Fibroblast of the conjunctiva (primary cell): ENCODE measurements around the gene STK10.

ENCODE experiments used
- DNase-seq: peaks from one replicate; pipeline ENCODE4 v3.0.0-alpha.2; 2010; ENCODE audit warnings: low read depth

Gene STK10

DNA sequence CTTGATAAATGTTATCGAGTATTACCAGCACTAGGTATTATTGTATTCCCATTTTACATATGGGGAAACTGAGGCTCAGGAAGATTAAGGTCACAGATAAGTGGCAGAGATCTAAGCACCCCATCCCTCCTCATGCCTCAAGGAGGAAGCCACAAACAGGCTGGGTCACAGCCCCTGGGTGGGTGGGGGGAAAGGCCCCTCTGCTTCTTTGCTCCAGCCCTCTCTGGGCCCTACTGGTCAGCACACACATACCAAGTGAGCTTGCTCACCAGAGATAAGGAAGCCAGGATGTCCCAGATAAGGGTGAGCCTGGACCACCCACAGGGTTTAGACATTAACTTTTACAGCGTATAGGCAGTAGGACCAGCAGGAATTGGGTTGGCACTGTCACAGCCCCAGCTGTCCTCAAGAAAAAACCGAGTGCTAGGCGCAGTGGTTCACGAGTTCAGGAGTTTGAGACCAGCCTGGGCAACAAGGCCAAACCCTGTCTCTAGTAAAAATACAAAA is 45.3 kb downstream of the STK10 start:
- DNase-seq: no peak

DNA sequence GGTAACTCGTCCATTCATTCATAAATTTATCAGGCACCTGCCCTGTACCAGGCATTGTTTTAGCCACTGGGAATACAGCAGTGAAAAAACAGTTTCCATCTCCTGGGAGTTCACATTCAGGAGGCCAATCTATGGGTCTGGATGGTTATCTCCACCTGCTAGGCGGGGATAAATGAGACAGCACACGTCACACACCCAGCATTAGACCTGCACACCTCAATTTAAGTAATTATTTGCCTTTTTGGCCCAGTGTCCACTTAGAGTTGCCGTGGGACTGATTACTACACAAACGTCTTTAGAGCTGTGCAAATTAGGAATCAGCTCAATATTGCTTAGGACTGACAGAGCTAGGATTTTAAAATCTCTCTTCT is 46.1 kb downstream of the STK10 start:
- DNase-seq: no peak

GRCh38 chr5:172140866-172141265 is 47.2 kb downstream of the STK10 start:
- DNase-seq: no peak

DNA sequence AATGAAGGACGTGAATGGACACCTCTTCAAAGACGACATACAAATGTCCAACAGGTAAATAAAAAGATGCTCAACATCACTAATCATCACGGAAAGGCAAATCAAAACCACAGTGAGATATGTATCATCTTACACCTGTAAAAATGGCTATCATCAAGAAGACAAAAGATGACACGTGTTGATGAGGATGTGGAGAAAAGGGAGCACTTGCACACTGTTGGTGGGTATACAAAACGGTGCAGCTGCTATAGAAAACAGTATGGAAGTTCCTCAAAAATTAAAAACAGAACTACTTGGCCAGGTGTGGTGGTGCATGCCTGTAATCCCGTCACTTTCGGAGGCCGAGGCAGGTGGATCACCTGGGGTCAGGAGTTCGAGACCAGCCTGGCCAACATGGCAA is 47.9 kb downstream of the STK10 start:
- DNase-seq: no peak

GRCh38 chr5:172137046-172137445 is 51.0 kb downstream of the STK10 start:
- no peak for DNase-seq

- peak; percentile 65 for DNase-seq
These were observed 54.5 kb downstream of the STK10 start for GRCh38 chr5:172133359-172134029.

DNA sequence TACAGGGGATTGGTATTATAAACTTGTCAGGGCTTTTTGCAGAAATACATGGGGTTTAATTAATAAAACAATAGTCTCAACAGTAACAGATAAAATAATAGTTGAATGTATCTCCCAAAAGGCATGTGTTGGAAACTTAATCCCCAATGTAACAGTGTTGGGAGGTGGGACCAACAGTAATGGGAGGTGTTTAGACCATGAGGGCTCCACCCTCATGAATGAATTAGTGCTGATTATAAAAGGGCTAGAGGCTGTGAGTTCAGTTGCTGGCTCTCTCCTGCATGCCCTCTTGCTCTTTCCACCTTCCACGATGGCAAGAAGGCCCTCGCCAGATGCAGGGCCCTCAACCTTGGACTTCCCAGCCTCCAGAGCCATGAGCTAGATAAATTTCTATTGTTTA is 56.3 kb downstream of the STK10 start:
- no peak for DNase-seq

DNA sequence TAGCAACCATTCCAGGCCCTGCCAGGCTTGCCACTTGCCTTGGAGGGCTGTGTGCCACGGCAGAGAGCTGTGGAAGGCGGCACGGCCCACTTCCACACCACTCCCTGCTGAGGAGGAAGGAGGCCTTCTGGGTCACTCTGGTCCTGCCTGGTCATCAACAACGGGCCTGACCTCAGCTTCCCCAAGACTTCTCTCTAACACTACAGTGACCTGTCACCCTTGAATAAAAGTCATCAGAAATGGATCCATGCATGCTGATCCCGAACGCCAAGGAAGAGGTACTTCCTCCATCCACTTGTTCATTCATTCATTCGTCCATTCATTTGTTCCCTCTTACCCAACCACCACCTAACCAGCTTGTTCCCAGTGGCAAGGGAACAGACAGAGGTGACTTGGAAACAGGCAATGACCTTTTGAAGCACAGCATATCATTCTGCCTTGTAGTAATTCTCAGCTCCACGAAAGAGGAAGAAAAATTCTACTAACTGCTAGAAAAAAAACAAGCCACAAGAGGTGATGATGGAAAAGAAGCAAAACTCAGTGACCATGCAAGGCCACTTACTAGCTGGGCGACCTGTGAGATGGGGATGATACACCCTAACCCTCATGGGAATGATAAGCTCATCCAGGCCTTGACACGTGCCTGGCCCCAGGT is 58.6 kb downstream of the STK10 start:
- DNase-seq: no peak

DNA sequence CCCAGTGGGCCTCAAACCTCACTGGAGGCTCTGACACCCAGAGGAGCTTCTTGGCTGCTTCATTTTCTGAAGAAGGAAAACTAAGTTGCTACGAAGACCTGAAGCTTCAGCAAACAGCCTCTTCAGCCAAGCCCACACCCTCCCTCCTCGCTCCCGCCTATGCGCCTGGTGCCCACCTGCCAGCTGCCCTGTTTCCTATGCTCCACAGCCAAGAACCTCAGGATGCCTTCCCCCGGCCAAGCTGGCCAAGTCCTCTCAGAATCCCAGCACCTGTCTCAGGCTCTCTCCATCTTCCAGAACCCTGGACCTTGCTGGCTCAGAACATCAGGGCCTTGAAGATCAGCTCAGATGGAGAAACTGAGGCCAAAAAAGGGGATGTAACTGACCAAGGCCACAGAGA is 60.4 kb downstream of the STK10 start:
- no peak for DNase-seq

DNA sequence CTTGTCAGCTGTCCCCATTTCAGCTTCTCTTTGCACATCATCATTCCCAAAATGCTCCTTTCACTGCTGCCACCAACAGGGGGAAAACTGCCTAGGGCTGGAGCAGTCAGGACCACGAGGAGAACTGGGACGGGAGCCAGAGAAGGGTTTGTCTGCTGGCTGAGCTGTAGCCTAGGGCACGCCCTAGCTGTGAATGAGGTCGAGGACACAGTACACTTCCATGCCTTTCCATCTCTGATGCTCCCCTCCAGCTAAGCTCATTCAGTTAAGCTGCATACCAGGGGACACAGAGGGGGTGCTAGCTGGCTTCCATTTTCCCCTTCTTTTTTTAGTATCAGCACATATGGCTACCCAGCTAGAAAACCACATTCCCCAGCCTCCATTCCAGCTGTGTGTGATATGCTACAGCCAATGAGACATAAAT is 64.7 kb downstream of the STK10 start:
- peak; percentile 77 for DNase-seq

GRCh38 chr5:172119921-172120688 is 67.9 kb downstream of the STK10 start:
- DNase-seq: no peak

DNA sequence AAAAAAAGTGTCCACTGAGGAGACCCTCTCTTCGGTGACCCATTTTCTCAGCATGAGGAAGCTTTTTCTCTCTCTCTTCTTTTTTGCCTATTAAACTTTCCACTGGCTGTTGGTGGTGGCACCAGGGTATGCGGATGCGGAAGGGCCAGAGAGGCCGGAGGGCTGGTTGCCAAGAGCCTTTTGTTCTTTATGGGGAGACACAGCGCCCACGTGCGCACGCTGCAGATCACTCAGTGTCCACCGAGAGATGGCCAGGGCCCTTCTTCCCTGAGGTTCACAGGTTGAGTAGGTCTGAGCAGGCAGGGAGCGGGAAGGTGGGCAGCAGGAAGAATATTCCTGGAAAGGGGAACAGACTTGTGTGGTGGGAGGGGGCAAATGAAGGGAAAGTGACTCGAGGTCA is 69.1 kb downstream of the STK10 start:
- no peak for DNase-seq

DNA sequence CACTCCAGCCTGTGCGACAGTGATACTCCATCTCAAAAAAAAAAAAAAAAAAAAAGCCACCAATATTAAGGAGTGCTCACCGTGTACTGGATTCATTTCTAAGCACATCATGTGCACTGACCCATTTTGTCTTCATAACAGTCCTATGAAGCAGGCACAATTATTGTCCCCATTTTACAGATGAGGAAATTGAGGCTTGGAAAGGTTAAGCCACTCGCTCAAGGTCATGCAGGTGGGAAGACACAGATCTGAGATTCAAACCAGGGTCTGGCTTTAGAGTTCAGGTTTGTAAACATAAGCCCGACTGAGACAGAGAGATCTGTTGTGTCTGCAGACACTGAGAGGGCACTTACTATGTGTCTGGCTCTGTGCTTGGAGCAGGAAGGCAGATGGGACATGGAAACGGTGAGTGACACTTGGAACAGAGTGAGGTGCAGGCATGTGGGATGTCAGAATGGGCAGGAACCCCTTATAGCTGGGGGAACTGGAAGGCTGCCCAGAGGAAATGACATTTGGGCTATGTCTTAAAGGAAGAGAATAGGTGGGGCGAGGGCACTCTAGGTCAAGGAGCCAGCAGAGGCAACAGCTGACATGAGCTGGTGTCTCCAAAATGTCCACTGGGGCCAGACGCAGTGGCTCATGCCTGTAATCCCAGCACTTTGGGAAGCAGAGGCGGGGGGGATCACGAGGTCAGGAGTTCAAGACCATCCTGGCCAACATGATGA is 69.9 kb downstream of the STK10 start:
- no peak for DNase-seq

DNA sequence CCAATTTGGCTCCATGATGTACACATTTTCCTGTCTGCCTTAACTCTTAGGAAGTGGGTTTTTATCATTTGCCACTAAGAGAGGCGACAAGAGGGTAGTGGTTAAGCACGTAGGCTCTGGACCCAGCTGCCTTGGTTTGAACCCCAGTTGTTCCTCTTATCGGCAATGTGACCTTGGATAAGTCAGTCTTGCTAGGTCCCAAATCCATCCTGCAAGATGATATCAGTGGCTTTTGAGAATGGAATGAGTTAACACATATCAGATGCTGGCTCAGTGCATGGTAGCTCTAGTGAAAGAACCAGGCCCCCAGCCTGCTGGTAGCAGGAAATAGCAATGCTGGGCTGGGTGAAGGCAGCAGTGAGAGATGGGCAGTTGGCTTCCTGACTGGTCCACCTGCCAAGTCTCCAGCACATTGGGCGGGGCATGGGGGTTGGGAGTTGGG is 72.5 kb downstream of the STK10 start:
- DNase-seq: no peak

- no peak for DNase-seq
These were observed 73.1 kb downstream of the STK10 start for GRCh38 chr5:172114875-172115422.

DNA sequence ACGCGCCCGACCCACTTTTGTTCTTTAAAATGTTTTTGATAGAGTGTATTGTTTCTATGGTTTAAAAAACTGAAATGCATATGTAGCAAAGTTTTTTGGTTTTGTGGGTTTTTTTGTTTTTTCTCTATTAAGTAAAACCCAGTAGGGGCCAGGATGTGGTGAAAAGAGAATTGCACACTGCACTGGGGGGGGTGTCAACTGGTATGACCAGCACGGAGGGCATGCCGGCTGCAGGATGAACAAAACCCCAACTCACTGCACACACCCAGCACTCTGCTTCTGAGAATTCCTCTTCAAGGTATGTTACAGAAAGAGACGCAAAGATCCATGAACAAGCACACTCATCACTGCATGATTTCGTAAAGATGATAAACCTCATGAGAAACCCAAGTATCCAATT is 75.0 kb downstream of the STK10 start:
- DNase-seq: no peak

DNA sequence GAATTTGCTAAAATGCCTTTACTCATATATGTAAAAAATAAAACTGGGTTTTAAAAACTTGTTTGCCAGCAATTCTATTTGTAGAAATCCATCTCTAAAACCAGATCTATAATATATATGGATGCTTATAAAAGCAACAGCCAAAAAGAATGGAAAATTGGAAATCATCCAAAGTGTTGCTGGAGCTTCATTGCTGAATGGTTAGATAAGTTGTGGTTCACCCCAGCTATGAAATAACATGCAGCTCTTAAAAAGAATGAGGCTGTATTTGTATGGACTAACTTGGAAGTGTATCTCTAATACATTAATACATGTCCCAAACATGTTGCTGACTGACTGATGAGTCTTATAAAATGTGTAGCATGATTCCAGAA is 76.2 kb downstream of the STK10 start:
- peak; percentile 62 for DNase-seq

- DNase-seq: no peak
These were observed 76.8 kb downstream of the STK10 start for GRCh38 chr5:172110921-172111851.

- no peak for DNase-seq
These were observed 77.7 kb downstream of the STK10 start for GRCh38 chr5:172110260-172110815.

GRCh38 chr5:172109749-172110148 is 78.3 kb downstream of the STK10 start:
- DNase-seq: no peak

DNA sequence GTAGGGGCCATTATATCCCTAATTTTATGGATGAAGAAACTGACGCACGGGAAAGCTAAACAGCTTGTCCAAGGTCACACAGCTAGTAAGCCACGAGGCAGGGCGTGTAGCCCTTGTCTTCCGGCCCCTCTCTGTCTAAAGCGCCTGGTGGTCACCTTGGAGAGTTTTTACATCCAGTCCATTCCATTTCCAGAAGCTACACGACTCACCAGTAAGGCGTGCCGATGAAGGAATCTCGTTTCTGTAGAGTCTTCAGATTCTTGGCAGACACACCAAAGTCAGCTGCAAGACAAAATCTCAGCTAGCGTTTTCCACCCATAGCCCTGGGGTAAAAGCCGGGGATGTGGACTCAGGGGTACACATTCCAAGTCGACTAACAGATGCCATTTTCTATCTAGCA is 80.5 kb downstream of the STK10 start:
- DNase-seq: peak; percentile 71
